ENCODE data around the gene ZNF33B. TPM values are rescaled to one million over a fixed set of nuclear protein-coding genes. Genes with fewer than 3 reads are reported as not detected.

Gene ZNF33B
- total and polyA plus RNA-seq, 9 of the 15 experiments (the other 6 are each of a cell fraction or from before 2014, with no cell fraction given), result 6.9 to 23.9 (median 15.4) TPM

GRCh38 chr10:42652858-42653257 lies 14.5 kb upstream of the ZNF33B start (continued):
- TF ChIP-seq ZBTB40 (IDR thresholded peaks at IDR 0.05) (no peak), ZBTB40 (CRISPR knock-in tag; IDR thresholded peaks at IDR 0.05) (no peak), MEIS2 (IDR thresholded peaks at IDR 0.05; ENCODE audit: partially characterized antibody) (no peak)
